ENCODE measurements around the gene PPDPF.

PPDPF gene

GRCh38 chr20:63495167-63495720 lies 25.3 kb upstream of the PPDPF start:
- no peaks in the 10 kb centered on the region for H3K36me3 ChIP-seq (replicated peaks; ENCODE audit: insufficient read depth, low read length)

DNA sequence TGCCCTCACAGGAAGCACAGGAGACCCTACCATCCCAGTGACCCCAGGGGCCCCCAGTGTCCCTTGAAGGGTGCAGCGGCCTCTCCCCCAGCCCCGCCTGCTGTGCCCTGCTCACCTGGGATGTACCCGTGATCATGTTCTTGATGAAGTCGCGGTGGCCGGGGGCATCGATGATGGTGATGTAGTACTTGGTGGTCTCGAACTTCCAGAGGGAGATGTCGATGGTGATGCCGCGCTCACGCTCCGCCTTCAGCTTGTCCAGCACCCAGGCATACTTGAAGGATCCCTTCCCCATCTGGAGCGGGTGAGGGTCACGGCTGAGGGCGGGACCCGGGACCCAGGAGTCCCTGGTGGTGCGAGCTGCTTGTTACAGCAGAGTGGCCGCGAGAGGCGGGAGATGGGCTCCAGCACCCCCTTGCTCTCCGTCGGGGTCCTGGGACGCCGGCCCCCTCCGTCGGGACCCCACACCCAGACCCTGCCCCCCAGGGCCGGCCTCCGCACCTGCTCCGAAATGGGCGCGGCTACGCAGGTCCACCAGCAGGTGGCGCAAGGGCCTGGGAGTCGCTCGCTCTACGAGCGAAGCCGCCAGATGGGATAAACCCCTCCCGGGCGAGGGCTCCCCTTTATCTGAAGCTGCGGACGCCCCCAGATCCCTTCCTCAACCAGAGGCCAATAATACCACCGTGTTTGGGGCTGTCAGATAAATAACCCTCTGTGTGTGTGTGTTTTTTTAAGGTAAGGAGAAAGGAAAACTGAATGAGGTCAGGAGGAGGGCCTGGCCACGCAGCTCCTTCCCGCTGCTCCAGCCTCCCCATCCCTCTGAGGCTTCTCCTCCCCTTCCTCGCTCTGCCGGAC lies 24.6 kb upstream of the PPDPF start:
- Histone ChIP-seq H3K4me1 (ENCODE audit: low read length) (no peaks in the 10 kb centered on the region), H3K4me3 (ENCODE audit: low read length) (peak overlapping the region; percentile 47), H3K79me2 (ENCODE audit: low read length) (no peaks in the 10 kb centered on the region), H3K27me3 (replicated peaks; ENCODE audit: insufficient read depth, low read length) (peaks cover 56% of the 10 kb centered on the region), H3K4me2 (ENCODE audit: low read depth, low read length) (peak overlapping the region; percentile 85), H3K9me2 (replicated peaks; ENCODE audit: insufficient read depth, low read length) (no peaks in the 10 kb centered on the region), H3K27ac (ENCODE audit: low read length) (no peak overlapping the region), H3K9me3 (replicated peaks; ENCODE audit: insufficient read depth, low read length) (no peaks in the 10 kb centered on the region), H3K36me3 (replicated peaks; ENCODE audit: insufficient read depth, low read length) (no peaks in the 10 kb centered on the region), H3K9ac (ENCODE audit: low read length) (no peak overlapping the region), H4K20me1 (ENCODE audit: insufficient read depth, low read length) (no peaks in the 10 kb centered on the region), H2AFZ (ENCODE audit: low read length) (peak overlapping the region; percentile 43; the same call in 1 of the 2 replicates), H3F3A (ENCODE audit: insufficient read depth, low read length) (no peaks in the 10 kb centered on the region)
- TF ChIP-seq EZH2phosphoT487 (IDR thresholded peaks at IDR 0.05; ENCODE audit: low read length): no peak
- TF ChIP-seq EZH2 (optimal IDR thresholded peaks at IDR 0.05; ENCODE audit: low read depth, low read length): no peak
- TF ChIP-seq CTCF (IDR thresholded peaks at IDR 0.05; ENCODE audit: low read length): peak; percentile 92
- DNase-seq: peak; percentile 70

More at GRCh38 chr20:63495167-63495720, 25.3 kb upstream of the PPDPF start:
- TF ChIP-seq EZH2 (optimal IDR thresholded peaks at IDR 0.05; ENCODE audit: low read depth, low read length) (no peak), EZH2phosphoT487 (IDR thresholded peaks at IDR 0.05; ENCODE audit: low read length) (no peak), CTCF (IDR thresholded peaks at IDR 0.05; ENCODE audit: low read length) (no peak)
- Histone ChIP-seq H3K27me3 (replicated peaks; ENCODE audit: insufficient read depth, low read length) (peaks cover 62% of the 10 kb centered on the region), H3K4me2 (ENCODE audit: low read depth, low read length) (no peak overlapping the region), H2AFZ (ENCODE audit: low read length) (no peak overlapping the region), H3K79me2 (ENCODE audit: low read length) (no peaks in the 10 kb centered on the region), H3K9me2 (replicated peaks; ENCODE audit: insufficient read depth, low read length) (no peaks in the 10 kb centered on the region), H3K27ac (ENCODE audit: low read length) (no peak overlapping the region), H4K20me1 (ENCODE audit: insufficient read depth, low read length) (no peaks in the 10 kb centered on the region), H3K9ac (ENCODE audit: low read length) (no peak overlapping the region), H3K4me1 (ENCODE audit: low read length) (no peaks in the 10 kb centered on the region), H3F3A (ENCODE audit: insufficient read depth, low read length) (no peaks in the 10 kb centered on the region), H3K4me3 (ENCODE audit: low read length) (no peak overlapping the region), H3K9me3 (replicated peaks; ENCODE audit: insufficient read depth, low read length) (no peaks in the 10 kb centered on the region)
- no peak for DNase-seq

DNA sequence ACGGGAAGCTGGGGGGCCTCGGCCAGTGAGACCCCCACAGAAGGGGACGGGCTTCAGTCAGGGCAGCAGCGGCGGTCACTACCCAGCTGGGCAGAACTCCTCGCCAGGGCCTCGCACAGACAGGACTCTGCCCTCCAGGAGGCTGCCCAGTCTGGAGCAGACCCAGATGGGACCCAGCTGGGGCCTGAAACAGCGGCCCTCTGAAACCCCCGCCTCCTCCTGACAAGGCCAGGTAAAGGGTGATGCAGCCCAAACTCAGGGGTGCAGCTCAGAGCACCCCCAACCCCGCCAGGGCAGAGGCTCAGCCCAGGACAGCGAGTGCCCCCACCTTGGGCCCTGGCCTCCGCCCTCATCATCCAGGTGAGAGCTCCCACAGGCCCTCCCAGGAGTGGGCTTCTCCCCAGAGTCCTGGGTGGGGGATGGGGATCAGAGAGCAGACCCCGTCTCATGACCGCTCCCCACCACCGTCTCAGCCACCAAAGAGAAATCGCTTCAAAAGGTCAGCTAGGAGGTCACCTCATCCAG lies 23.9 kb upstream of the PPDPF start:
- Histone ChIP-seq H3K4me2 (ENCODE audit: low read depth, low read length) (peak overlapping the region; percentile 85), H3K27me3 (replicated peaks; ENCODE audit: insufficient read depth, low read length) (peaks cover 51% of the 10 kb centered on the region), H3K79me2 (ENCODE audit: low read length) (no peaks in the 10 kb centered on the region), H3K9ac (ENCODE audit: low read length) (no peak overlapping the region), H3K9me2 (replicated peaks; ENCODE audit: insufficient read depth, low read length) (no peaks in the 10 kb centered on the region), H3K9me3 (replicated peaks; ENCODE audit: insufficient read depth, low read length) (no peaks in the 10 kb centered on the region), H3K27ac (ENCODE audit: low read length) (no peak overlapping the region), H2AFZ (ENCODE audit: low read length) (peak overlapping the region; percentile 43; the same call in 1 of the 2 replicates), H3K36me3 (replicated peaks; ENCODE audit: insufficient read depth, low read length) (no peaks in the 10 kb centered on the region), H3K4me1 (ENCODE audit: low read length) (no peaks in the 10 kb centered on the region), H3K4me3 (ENCODE audit: low read length) (peak overlapping the region; percentile 47), H3F3A (ENCODE audit: insufficient read depth, low read length) (no peaks in the 10 kb centered on the region), H4K20me1 (ENCODE audit: insufficient read depth, low read length) (no peaks in the 10 kb centered on the region)
- TF ChIP-seq EZH2 (optimal IDR thresholded peaks at IDR 0.05; ENCODE audit: low read depth, low read length): no peak
- TF ChIP-seq EZH2phosphoT487 (IDR thresholded peaks at IDR 0.05; ENCODE audit: low read length): no peak
- TF ChIP-seq CTCF (IDR thresholded peaks at IDR 0.05; ENCODE audit: low read length): no peak
- DNase-seq: no peak

Measured in MM.1S (cell line).